HG03432 (cell line): ENCODE results near the gene PCLO.
"Not testable (repeated sequence)": the region's sequence is repeated elsewhere in the genome, so short reads cannot be mapped to it uniquely, and the experiment has no call there.

Experiments used
- ATAC-seq: cut with Tn5 transposase; IDR thresholded peaks from one replicate; pipeline ENCODE4 v1.9.1; 2021; ENCODE audit warnings: mild to moderate bottlenecking, moderate library complexity; ENCODE audit not compliant: unreplicated experiment

PCLO gene

DNA sequence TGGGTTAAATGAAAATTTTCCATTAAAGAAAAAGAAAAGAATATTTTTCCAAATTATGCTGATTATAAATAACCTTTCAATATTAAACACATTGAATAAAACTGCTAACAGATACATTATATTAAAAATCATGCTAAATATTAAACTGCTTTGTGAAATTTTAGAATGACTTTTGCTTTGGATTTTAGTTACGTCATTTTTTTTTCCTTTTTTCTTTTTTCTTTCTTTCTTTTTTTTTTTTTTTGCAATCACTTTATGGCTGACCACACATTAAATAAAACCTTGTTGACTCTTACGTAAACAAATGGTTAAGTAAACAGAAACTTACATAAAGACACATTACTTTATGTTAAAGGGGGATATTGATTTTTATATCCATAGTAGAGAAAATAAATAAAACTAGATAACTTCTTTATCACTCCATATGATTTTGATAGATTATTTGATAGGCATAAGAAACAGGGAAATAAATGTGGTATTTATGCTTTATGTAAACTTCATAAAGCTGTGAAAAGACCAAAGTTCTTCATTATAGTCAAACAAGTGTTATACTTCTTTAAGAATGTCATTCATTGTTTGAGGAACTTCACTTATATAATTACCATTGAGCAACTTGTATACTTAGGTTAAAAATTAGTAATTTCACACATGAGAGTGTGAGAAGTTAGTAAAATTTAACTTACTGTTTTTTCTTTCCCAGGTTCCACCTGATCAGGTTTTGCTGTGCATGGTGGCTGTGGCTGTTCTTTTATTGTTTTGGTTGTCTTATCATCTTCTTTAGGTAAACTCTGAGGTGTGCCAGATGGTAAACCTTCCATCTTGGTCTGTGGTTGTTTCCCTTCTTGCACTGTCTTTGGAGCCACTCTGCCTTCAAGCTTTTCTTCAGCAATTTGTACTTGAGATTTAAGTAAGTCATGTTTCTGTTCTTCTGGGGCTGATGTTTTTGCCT lies 197.3 kb downstream of the PCLO start:
- no peak for ATAC-seq

DNA sequence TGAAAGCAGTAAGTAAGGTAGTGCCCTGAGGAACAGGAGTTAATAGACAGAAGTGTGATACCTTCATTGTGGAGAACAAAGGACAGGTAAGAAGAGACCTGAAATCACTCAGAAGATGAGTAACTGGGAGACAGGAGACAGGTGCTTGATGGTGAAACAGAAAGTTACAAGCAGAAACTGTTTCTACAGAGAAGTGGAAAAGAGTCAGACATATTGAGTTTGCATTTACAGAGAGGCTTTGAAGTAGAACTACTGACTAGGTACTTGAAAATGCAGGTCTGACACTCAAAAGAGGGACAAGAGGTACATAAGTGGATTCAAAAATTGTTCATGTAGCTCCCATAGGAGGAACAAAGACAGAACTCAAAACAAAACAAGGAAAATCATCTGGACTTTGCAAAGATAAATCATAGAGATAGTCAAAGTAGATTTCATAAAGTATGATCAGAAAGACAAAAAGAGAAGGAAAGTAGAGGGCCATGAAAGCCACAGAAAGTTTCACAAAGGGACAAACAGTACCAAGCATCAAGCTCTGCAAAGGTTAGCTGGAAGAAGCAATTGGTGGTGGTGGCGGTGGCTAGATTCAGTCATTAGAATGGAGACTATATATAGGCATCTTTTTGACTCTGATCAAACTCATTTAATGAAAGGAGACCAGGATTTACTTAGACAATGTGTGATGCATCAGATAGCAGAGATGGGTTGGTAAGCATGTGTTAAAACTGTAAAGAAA lies 198.4 kb downstream of the PCLO start:
- ATAC-seq, result peak; percentile 71

DNA sequence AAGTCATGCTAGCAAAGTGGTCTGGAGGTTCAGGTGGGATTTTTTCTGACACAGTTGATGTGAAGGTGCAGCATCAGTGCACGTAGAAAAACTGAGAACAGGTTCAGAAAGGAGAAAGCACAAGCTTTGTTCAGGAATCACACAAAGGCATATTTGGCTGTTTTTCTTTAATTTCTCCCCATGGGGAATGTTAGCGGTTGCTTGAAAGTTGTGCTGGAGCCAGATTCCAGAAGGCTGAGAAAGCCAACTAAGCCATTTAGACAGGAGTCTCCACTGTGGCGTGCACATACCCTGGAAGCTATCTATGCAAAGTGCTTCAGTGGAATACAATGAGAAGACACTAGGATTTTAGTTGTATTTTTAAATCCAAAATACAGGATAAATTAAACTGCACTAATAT lies 201.4 kb downstream of the PCLO start:
- ATAC-seq, result no peak

DNA sequence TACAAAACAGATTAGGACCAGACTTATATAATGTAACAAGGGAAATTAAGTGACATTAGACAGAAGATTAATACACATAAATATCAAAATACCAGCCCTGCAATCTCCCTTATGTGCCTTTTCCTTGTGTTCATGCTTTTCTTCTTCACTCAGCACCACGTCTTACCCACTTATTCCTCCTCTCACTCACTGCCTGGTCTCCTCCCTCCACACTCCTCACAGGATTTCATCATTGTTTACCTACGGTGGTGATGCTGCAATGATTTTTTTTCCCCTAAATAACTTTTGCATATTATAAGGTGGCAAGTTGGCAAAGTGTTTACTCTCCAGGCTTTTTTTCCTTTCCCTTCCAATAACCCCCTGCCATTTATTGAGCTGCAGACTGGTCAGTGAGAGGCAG lies 203.2 kb downstream of the PCLO start:
- no peak for ATAC-seq

DNA sequence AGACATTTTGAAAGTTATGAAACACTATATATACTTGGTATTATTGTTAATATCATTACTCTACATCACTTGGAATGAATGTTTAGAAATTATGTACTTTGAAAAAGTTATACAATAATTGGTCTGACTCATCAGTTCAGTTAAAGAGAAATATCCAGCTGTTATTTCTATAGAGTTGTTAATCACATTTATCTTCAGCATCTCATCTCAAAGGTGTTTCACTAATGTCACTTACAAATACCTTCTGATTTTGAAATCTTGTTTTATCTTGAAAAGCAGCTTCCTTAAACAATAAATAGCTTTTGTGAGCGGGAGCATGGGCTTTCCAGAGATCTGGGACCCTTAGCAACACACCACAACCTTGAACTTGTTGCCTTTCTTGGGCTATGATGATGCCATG lies 205.2 kb downstream of the PCLO start:
- ATAC-seq, result no peak

DNA sequence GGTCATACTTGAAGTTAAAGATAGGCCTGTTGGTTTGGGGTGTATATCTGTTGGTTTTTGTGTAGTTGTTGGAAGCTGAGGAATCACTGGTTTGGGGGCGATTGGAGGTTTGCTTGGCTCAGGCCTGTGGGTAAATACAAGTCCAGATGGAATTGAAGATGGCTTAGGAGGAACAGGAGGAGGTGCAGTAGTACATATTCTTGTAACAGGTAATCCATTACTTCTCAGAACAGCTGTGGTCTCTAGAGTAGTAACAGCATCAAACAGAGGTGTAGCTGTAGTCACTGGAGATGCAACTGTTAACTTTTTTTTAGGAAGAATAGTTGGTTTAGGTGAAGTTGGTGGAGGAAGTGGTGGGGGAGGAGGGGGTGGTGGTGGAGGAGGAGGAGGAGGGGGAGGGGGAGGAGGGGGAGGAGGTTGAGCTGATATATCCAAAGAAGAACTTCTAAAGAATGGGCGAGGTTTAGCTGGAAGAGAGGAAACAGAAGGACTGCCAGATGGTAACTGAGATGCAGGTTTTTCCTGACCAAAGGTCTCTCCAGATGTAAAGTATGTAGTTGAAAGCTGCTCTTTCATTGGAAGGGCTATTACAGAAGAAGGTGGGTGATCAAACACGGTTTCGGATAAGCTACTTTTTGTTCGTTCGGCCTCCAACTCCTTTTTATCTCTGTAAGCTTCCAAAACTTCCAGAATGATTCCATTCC lies 209.2 kb downstream of the PCLO start:
- ATAC-seq, result no peak

DNA sequence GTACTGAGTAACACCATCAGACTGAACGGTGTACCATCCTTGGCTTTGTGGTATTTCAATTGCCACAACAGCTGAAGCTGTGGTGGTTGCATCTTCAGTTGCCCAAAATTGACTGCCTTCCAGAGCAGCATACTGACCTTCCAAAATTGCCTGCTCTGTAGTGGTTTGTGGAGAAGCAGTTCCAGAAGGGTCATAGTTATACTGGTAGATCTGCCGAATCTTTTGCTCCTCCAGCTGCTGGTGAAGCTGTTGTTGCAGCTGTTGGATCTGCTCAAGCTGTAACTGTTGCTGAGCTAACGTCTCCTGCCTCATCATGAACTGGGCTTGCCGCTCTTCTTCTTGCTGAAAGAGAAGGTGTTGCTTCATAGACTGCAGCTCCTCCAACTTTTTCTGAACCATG lies 212.2 kb downstream of the PCLO start:
- ATAC-seq, result no peak

DNA sequence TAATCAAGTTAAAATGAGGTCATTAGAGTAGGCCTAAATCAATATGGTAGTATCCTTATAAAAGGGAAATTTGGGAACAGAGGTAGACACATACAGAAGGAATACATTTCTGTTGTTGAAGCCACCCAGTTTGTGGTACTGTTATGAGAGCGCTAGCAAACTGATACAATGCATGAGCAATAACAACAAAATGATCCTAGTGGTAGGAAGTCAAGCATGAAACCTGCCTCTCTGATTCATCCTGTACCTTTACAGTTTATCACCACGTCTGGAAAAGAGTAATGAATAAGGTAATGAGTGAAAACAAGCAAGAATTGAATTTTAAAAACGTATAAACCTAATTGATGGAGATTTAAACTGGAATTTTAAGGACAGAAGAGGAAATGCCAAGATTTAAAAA lies 217.2 kb downstream of the PCLO start:
- ATAC-seq, result no peak

DNA sequence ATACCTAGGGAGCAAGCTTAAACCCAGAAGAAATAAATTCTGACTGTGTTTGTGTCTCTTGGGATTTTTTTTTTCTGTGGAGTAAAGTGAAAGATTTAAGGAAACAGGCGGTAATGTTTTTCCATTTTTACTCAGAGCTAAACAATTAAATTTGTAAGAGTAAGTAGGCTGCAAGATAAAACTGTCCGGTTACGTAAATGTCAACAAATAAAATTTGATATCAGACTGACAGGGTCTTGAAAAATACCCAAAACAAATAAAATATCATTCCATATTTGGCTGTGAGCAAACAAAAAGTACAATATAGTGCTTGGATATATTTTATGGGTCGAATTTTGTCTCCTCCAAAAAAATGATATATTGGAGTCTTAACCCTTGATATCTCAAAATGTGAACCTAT lies 217.6 kb downstream of the PCLO start:
- no peak for ATAC-seq

DNA sequence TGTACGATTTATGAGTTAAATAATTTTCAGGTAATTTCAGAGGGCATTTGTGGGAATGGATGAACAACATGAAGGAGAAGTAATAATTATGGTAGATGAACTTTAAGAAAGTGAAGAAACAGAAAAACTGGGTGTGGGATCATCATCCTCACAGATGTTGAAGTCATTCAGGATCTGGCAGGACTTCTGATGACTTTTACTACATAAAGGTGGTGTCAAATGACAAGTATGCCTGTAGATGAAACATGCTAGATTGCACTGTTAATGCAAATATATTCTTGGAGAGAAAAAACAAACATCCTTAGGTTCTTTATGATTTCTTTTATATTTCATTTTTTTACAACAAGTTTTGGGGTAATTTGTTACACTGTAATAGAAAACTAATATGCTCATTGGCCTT lies 230.2 kb downstream of the PCLO start:
- ATAC-seq, result no peak

DNA sequence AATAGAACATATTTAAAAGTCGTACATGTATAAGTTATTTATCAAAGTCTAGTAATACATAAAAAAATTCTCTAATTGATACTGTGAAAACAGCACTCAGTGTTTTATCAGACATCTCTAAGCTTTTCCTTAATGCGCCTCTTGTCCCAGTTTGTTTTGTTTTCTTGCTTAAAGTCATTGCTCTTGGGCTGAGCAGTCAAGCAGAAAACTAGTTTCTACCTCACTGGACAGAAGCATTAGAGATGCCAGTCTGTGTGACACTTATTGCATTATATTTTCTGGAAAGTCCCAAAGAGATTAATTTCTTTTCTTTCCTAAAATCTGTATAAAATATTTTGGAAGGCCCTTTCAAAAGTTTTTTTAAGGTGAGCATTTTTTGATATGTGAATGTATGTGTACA lies 236.2 kb downstream of the PCLO start:
- peak; percentile 45 for ATAC-seq

DNA sequence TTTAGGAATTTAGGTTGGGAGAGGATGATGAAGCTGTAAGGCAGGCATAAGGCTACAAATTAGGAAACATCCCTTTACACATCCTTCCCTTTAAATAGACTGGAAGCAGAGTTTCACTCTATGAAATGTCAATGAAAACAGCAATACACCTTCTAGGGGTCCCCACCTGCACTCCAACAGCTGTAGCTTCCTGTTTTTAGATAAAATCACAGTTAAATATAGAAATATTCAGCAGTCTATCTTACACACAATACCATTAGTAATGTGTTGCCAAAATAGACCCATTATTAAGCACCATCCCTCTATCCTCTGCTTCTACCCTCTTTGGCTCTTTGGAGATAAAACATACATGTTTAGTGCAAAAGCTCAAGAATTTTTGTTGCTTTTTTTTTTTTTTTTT lies 237.4 kb downstream of the PCLO start:
- ATAC-seq, result no peak

DNA sequence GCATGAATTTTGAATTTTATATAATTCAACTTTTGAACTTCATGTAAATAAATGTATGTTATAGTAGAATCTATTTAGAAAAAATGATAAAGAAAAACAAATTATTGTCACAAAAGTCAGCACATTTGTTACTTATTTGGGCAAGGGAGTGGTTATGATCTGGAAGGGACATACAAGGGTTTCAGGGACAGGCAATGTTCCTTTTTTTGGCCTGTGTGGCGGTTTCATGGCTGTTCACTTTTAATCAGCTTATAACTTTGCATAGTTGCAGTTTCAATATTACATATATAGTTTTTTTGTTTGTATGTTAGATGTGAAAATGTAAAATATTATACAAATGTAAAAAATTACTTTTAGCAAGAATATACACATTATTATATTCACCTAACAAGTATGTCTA lies 256.2 kb downstream of the PCLO start:
- ATAC-seq, result no peak

DNA sequence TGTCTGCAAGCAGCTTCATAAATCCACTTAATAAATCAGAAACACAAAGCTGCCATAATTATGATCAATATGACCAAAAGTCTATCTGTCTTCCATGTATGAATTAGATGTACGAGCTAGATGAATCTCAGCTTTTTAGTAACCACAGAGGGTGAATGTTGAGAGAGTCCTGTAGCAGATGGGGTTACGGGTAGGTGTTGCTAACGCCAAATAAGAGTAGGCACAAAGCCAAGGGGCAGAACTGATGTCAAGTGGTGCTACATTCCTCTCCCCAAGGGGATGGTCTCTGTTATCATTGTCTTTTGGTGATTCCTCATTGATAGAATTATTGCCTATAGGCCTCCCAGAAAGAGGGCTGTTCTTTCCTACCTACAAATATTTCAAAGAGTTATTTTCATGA lies 257.8 kb downstream of the PCLO start:
- ATAC-seq, result no peak

DNA sequence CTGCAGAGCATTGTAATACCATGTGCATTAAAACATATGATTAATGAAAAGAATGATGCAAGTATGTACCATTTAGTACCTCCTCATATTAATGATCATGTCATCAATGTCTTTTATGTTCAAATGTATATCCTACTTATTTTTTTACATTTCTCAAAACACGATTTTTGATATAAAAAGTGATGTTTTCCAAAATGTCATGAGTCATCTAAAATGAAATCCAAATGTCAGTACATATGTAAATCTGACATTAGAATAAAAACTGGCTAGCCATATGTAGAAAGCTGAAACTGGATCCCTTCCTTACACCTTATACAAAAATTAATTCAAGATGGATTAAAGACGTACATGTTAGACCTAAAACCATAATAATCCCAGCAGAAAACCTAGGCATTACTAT lies 261.6 kb downstream of the PCLO start:
- ATAC-seq, result not testable (repeated sequence)

DNA sequence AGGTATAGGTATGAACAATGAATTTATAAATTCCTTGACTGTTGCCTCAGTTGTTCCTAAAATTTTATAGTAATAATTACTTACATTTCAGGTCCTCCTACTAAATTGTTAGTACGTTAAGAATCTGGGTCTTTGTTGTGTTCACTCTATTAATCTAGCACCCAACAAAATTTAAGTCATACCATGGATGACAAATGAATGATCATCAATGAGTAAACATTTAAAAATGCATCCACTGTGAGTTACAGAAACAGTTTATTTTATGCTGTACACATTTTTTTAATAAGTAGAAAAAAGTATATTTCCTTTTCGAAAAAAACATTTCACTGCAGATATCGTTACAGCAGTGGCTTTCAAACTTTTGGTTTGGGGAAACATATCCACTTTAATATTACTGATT lies 265.2 kb downstream of the PCLO start:
- no peak for ATAC-seq

DNA sequence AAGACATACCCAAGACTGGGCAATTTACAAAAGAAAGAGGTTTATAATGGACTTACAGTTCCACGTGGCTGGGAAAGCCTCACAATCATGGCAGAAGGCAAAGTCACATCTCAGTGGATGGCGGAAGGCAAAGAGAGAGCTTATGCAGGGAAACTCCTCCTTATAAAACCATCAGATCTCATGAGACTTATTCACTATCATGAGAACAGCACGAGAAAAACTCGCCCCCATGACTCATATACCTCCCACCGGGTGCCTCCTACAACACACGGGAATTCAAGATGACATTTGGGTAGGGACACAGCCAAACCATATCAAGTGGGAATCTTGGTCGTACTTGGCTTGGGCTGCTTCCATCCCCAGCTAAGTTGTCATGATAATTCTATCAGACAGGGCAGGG lies 268.3 kb downstream of the PCLO start:
- not testable (repeated sequence) for ATAC-seq

DNA sequence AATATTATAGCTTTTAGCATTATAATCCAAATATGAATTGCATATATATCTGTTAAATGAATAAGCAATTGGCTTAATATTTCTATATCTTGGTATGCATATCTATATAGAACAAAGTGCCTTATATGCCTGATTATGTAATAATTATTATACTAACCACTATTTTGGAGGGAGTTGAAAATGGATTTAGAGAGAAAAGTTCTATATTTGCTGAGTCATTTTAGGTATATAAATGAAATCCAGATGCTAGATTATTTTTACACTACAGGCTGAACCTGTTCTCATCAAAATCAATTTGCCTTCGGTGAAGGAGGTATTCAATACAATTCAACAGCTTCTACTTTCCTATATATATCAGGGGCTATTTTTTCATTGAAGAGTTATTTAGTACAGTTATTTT lies 276.4 kb downstream of the PCLO start:
- no peak for ATAC-seq

DNA sequence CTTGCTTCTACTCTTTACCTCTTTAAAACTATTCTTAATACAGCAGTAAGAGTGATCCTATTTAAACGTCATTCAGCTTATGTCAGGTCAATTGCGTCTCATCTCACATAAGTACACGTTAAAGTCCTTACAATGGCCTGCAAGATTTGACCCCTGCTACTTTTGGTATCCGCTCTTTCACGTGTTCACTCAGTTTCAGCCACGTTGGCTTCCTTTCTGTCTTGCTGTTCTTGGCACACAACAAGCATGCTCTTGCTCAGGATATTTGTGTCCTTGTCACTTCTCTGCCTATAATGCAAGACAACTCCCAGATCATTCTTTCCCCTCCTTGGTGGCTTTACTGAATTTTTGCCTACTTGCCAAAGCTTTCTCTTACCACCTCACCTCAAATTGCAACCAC lies 296.8 kb downstream of the PCLO start:
- ATAC-seq, result no peak

DNA sequence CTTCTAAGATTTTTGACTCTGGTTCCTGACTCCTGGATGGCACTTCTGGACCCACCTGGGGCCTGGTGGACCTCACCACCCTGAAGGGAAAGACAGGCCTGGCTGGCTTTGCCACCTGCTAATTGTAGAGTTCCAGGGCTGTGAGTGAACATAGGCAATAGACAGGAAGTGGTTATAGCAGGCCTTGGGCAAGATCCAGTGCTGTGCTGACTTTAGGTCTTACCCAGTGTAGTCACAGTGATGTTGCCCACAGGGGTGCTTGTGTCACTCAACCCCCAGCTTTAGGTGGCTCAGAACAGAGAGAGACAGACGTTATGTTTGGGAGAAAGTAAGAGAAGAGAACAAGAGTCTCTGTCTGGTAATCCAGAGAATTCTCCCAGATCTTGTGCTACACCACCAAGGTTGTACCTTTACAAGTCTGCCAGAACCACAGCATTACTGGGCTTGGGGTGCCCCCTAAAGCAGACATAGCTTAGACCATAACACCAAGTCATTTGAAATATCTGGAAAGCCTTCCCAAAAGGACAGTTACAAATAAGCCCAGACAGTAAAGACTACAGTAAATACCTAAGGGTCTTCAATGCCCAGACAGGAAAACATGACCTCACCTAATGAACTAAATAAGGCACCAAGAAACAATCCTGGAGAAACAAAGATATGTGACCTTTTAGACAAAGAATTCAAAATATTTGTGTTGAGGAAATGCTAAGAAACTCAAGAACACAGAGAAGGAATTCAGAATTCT lies 303.4 kb downstream of the PCLO start:
- no peak for ATAC-seq

DNA sequence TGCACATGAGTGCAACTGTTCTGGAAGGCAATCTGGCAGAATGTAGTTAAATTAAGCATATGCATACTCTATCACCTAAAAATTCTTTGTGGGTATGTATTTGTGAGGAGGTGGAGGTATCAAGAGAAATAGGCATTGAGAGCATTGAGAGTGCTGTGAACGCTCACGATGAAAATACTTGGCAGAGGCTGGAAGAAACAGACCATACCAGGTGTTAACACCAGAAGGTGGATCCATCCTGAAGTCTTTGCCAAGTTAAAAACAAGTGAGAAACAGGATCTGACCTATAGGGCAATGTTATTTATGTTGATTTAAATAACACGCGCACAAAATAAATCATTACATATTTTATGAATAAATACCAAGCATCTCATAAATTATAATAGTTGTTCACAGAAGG lies 311.6 kb downstream of the PCLO start:
- no peak for ATAC-seq
